Activated CD4-positive, alpha-beta T cell treated with anti-CD3 and anti-CD28 coated beads for 36 hours (primary cell): ENCODE measurements around the gene MED25. TPM values are rescaled to one million over a fixed set of nuclear protein-coding genes. Genes with fewer than 3 reads are reported as not detected.

Experiments
- ATAC-seq: fragments of 200-7000 bp; cut with Tn5 transposase; one replicate; pipeline ENCODE4 v1.10.0; 2021; ENCODE audit warnings: mild to moderate bottlenecking, moderate library complexity
- CTCF ChIA-PET: fragments of 350-600 bp; sonication (Branson Sonifier 250); formaldehyde crosslinking; loops from one replicate; lab custom pipeline; 2021; ENCODE audit warnings: antibody characterized with exemption; lab: Charles Lee
- POLR2A ChIA-PET: fragments of 350-600 bp; sonication (Branson Sonifier 250); formaldehyde crosslinking; loops from one replicate; lab custom pipeline; 2021; ENCODE audit warnings: antibody characterized with exemption, inconsistent platforms; lab: Charles Lee
- DNase-seq: peaks from one replicate; pipeline ENCODE4 v3.0.0-alpha.2; 2020
- H3K27ac Mint-ChIP-seq: one replicate; pipeline ENCODE4 v1.8.0; 2021; ENCODE audit warnings: mixed read lengths
- H3K27me3 Mint-ChIP-seq: one replicate; pipeline ENCODE4 v1.8.0; 2021; ENCODE audit warnings: mixed read lengths
- H3K36me3 Mint-ChIP-seq: one replicate; pipeline ENCODE4 v1.8.0; 2021; ENCODE audit warnings: low read depth, mixed read lengths
- H3K4me1 Mint-ChIP-seq: one replicate; pipeline ENCODE4 v1.8.0; 2021; ENCODE audit warnings: mixed read lengths
- H3K4me3 Mint-ChIP-seq: one replicate; pipeline ENCODE4 v1.8.0; 2021; ENCODE audit warnings: mild to moderate bottlenecking, moderate library complexity, mixed read lengths
- H3K9me3 Mint-ChIP-seq: one replicate; pipeline ENCODE4 v1.8.0; 2021; ENCODE audit warnings: low read depth, mixed read lengths
- intact Hi-C, 2 experiments: fragments of 100-400 bp; cut with DNase I in 1 of 2; cut with micrococcal nuclease in 1 of 2; formaldehyde crosslinking; loops; one replicate each; pipeline versions ENCODE4 v1.14.2 to v1.15.1; 2022 to 2024; cut with DNase I, micrococcal nuclease
- total RNA-seq, 2 experiments: library from RNA; stranded (reverse); gene quantifications; one replicate each; pipeline ENCODE4 v1.2.3, GENCODE V29; 2021

MED25 gene
- total RNA-seq, 2 experiments from 2014 or later, result 39.6 to 49.9 TPM

- no peaks in the 10 kb centered on the region for H3K9me3 Mint-ChIP-seq
- intact Hi-C loops, result no loop called here
Observed at GRCh38 chr19:49799271-49799797, 18.8 kb upstream of the MED25 start.

GRCh38 chr19:49799798-49800376 lies 18.2 kb upstream of the MED25 start:
- POLR2A ChIA-PET, result no interaction called here
- peaks cover 35% of the 10 kb centered on the region for H3K36me3 Mint-ChIP-seq
- H3K27me3 Mint-ChIP-seq, result no peaks in the 10 kb centered on the region
- CTCF ChIA-PET, result no interaction called here
- ATAC-seq (peak; percentile 33), DNase-seq (peak; percentile 47)
- H3K27ac Mint-ChIP-seq, result no peak overlapping the region
- no peak overlapping the region for H3K4me3 Mint-ChIP-seq
- intact Hi-C loops, result no loop called here
- no peaks in the 10 kb centered on the region for H3K9me3 Mint-ChIP-seq
- H3K4me1 Mint-ChIP-seq, result no peaks in the 10 kb centered on the region

More at GRCh38 chr19:49799271-49799797, 18.8 kb upstream of the MED25 start:
- no peaks in the 10 kb centered on the region for H3K27me3 Mint-ChIP-seq
- no peak overlapping the region for H3K27ac Mint-ChIP-seq
- H3K36me3 Mint-ChIP-seq, result peaks cover 39% of the 10 kb centered on the region
- POLR2A ChIA-PET, result no interaction called here
- DNase-seq, result no peak
- no peak for ATAC-seq
- CTCF ChIA-PET, result interaction anchor here (0.6 kb wide), 1 partner anchor 484 kb away, joined by 3 read pairs; no protein-coding TSS in a partner anchor
- no peak overlapping the region for H3K4me3 Mint-ChIP-seq
- no peaks in the 10 kb centered on the region for H3K4me1 Mint-ChIP-seq

GRCh38 chr19:49800771-49801170 lies 17.3 kb upstream of the MED25 start:
- ChIA-PET CTCF (interaction anchor here (0.7 kb wide), 1 partner anchor 1770 kb away, joined by 3 read pairs; no protein-coding TSS in a partner anchor), POLR2A (no interaction called here)
- Mint-ChIP-seq H3K27ac (no peak overlapping the region), H3K4me3 (no peak overlapping the region), H3K27me3 (no peaks in the 10 kb centered on the region), H3K9me3 (no peaks in the 10 kb centered on the region), H3K36me3 (peaks cover 28% of the 10 kb centered on the region), H3K4me1 (no peaks in the 10 kb centered on the region)
- no peak for ATAC-seq
- intact Hi-C loops, result no loop called here
- no peak for DNase-seq

GRCh38 chr19:49801401-49801888 lies 16.6 kb upstream of the MED25 start:
- CTCF ChIA-PET, result no interaction called here
- H3K4me3 Mint-ChIP-seq, result no peak overlapping the region
- intact Hi-C loops, result no loop called here
- no peak overlapping the region for H3K27ac Mint-ChIP-seq
- ATAC-seq (no peak), DNase-seq (no peak)
- peaks cover 27% of the 10 kb centered on the region for H3K36me3 Mint-ChIP-seq
- no peaks in the 10 kb centered on the region for H3K27me3 Mint-ChIP-seq
- no peaks in the 10 kb centered on the region for H3K4me1 Mint-ChIP-seq
- no peaks in the 10 kb centered on the region for H3K9me3 Mint-ChIP-seq
- POLR2A ChIA-PET, result no interaction called here

- intact Hi-C loops, result no loop called here
- Mint-ChIP-seq H3K4me3 (no peak overlapping the region), H3K27ac (no peak overlapping the region), H3K36me3 (peaks cover 25% of the 10 kb centered on the region), H3K4me1 (no peaks in the 10 kb centered on the region), H3K9me3 (no peaks in the 10 kb centered on the region), H3K27me3 (no peaks in the 10 kb centered on the region)
- POLR2A ChIA-PET, result no interaction called here
- CTCF ChIA-PET, result no interaction called here
- ATAC-seq (no peak), DNase-seq (no peak)
Observed at GRCh38 chr19:49801966-49802661, 16.0 kb upstream of the MED25 start.

- H3K9me3 Mint-ChIP-seq, result no peaks in the 10 kb centered on the region
- ChIA-PET POLR2A (no interaction called here), CTCF (no interaction called here)
- H3K27me3 Mint-ChIP-seq, result no peaks in the 10 kb centered on the region
- H3K36me3 Mint-ChIP-seq, result peaks cover 28% of the 10 kb centered on the region
- intact Hi-C loops, result no loop called here
- no peak for DNase-seq
- no peak overlapping the region for H3K27ac Mint-ChIP-seq
- no peak overlapping the region for H3K4me3 Mint-ChIP-seq
- H3K4me1 Mint-ChIP-seq, result no peaks in the 10 kb centered on the region
- no peak for ATAC-seq
Observed at GRCh38 chr19:49802836-49803528, 15.1 kb upstream of the MED25 start.

GRCh38 chr19:49803529-49803856 lies 14.6 kb upstream of the MED25 start:
- Mint-ChIP-seq H3K4me3 (no peak overlapping the region), H3K27me3 (no peaks in the 10 kb centered on the region), H3K27ac (no peak overlapping the region), H3K4me1 (peaks cover under 1% of the 10 kb centered on the region), H3K36me3 (peaks cover 28% of the 10 kb centered on the region), H3K9me3 (no peaks in the 10 kb centered on the region)
- intact Hi-C loops, result no loop called here
- ATAC-seq (no peak), DNase-seq (no peak)
- ChIA-PET POLR2A (no interaction called here), CTCF (no interaction called here)

GRCh38 chr19:49805822-49806619 lies 12.1 kb upstream of the MED25 start:
- ChIA-PET CTCF (no interaction called here), POLR2A (no interaction called here)
- Mint-ChIP-seq H3K36me3 (peaks cover 19% of the 10 kb centered on the region), H3K4me1 (peaks cover 12% of the 10 kb centered on the region), H3K27me3 (no peaks in the 10 kb centered on the region), H3K9me3 (no peaks in the 10 kb centered on the region), H3K27ac (no peak overlapping the region), H3K4me3 (no peak overlapping the region)
- DNase-seq, result no peak
- no peak for ATAC-seq
- intact Hi-C loops, result loop anchor here in 1 of 2 experiments (5.0 kb wide), 1 partner anchor 176 kb away; no protein-coding TSS in a partner anchor

- no peak for DNase-seq
- intact Hi-C loops, result loop anchor here in 1 of 2 experiments (5.0 kb wide), 1 partner anchor 176 kb away; no protein-coding TSS in a partner anchor
- ATAC-seq, result no peak
- ChIA-PET POLR2A (no interaction called here), CTCF (no interaction called here)
- Mint-ChIP-seq H3K9me3 (no peaks in the 10 kb centered on the region), H3K4me3 (no peak overlapping the region), H3K27ac (no peak overlapping the region), H3K27me3 (no peaks in the 10 kb centered on the region), H3K36me3 (peaks cover 17% of the 10 kb centered on the region), H3K4me1 (peaks cover 12% of the 10 kb centered on the region)
Observed at GRCh38 chr19:49806620-49806959, 11.5 kb upstream of the MED25 start.

GRCh38 chr19:49807058-49807903 lies 10.8 kb upstream of the MED25 start:
- Mint-ChIP-seq H3K4me1 (peaks cover 15% of the 10 kb centered on the region), H3K27me3 (no peaks in the 10 kb centered on the region), H3K4me3 (no peak overlapping the region), H3K9me3 (no peaks in the 10 kb centered on the region), H3K27ac (peak overlapping the region; percentile 56), H3K36me3 (peaks cover 17% of the 10 kb centered on the region)
- no peak for ATAC-seq
- intact Hi-C loops, result loop anchor here in 1 of 2 experiments (5.0 kb wide), 1 partner anchor 175 kb away; no protein-coding TSS in a partner anchor
- DNase-seq, result no peak
- ChIA-PET CTCF (interaction anchor here (0.6 kb wide), 1 partner anchor 126 kb away, joined by 5 read pairs; no protein-coding TSS in a partner anchor), POLR2A (no interaction called here)
